NCI-H1417 (cell line): Measurements from ENCODE around the gene RALGAPA1.
"Not testable (repeated sequence)": the region's sequence is repeated elsewhere in the genome, so short reads cannot be mapped to it uniquely, and the experiment has no call there.

Experiments used
- DNase-seq, 3 experiments: peaks; one replicate each; lab custom pipeline; 2025; lab: John Stamatoyannopoulos, UW

Gene RALGAPA1

DNA sequence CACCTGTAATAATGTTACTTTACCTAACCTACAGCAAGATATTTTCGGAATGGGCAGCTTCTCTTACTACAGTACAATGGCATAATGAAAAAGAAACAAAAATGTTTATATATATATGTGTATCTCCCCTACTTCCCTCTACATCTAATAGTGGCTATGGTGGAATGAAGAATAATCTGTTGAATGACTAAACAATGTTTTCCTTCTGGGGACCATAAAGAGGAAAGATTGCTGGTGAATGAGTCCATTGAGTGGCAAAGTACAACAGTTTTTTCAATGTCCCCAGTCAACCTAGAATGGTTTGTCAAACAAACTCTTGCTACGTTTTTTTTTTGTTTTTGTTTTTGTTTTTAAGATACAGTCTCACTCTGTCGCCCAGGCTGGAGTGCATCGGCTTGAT lies 47.2 kb downstream of the RALGAPA1 start:
- DNase-seq: no peak

DNA sequence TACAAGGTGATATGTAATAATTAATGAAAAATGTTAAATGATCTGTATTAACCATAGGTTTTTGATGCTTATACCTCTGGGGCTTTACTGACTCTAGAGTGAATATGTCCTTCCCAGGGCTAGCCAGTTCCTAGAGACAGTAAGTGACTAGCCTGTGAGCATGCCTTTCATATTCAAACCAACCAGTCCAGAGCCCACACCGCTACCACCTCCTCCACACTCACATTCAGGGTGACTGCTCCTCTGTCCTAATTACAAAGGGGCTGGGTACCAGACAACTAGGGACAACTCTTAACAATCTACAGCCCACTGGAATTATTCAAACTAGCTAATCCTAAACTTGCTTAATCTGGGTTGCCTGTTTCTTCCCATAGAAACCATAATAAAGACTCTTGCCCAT lies 49.0 kb downstream of the RALGAPA1 start:
- no peak for DNase-seq

DNA sequence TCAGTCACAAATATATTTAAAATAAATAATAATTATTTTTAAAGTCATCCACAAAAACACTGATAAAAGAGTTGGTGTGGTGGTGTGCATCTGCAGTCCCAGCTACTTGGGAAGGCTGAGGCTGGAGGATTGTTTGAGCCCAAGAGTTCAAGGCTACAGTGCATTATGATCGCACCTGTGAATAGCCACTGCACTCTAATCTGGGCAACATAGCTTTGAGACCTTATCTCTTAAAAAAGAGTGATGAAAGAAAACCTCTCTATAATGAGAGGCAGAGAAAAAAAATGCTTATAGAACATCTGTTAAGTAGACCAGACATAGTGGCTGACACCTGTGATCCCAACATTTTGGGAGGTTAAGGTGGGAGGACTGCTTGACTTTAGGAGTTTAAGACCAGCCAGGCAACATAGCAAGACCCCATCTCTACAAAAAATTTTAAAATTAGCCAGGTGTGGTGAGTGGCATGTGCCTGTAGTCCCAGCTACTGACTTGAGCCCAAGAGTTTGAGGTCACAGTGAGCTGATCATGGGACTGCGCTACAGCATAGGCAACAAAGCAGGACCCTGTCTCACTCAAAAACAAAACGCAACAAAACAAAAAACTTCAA lies 50.5 kb downstream of the RALGAPA1 start:
- DNase-seq: no peak

DNA sequence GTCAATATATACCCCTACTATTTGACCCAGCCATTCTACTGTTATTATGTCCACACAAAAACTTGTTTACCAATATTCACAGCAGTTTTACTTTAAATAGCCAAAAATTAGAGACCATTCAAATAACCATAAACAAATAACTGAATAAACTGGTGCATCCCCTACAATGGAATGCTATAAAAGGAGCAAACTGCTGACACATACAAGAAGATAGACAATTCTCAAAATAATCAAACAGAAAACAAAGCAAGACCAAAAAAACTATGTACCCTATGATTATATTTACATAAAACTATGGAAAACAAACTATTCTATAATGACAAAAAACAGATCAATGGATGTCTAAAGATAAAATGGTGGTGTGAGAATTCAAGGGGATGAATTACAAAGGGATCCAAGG lies 54.4 kb downstream of the RALGAPA1 start:
- no peak for DNase-seq

DNA sequence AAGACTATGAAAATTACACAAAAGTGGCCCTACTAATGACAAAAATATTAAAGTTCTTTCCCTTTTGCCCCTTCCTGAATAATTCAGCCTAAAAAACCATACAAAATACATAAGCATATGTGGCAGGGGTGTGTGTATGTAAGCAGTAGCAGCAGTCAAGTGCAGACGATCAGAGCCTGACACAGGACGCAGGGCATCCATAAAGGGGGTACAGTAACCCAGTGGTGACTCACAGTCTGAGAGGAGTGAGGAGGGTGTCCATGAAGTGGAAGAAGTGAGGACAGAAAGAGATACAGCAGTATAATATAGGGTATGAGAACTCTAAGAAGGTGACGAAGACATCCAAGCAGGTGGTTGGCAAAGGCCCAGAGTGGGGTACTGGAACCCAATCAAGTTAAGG lies 56.7 kb downstream of the RALGAPA1 start:
- no peak for DNase-seq

DNA sequence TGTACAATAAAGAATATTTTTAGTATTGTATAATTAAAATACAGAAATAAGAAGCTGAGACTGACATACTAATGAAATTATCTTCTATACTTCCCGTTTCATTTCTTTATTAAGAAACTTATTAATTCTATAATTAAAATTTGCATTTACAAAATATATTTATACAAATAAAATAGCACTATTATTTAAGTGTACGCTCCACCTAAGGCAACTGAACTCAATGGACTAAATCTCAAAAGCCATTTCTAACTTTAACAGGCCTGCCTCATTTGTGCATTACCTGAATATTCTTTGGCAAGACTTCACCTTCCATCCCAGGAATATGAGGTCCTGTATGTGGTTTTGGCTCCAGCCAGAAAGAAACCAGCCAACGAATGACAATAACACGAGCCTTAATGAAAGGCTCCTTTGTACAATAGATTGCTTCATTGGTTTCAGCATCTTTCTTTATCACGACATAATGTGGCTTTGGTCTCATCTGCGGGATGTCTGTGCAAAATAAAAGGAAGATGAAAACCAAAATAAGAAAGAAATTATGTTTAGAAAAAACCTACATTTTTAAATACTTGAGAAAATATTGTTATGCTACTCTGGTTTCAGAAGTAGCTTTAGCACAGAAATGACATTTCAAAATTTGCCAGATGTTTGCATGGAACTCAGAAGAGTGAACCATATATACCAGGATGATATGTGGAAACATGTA lies 58.7 kb downstream of the RALGAPA1 start:
- DNase-seq: no peak

DNA sequence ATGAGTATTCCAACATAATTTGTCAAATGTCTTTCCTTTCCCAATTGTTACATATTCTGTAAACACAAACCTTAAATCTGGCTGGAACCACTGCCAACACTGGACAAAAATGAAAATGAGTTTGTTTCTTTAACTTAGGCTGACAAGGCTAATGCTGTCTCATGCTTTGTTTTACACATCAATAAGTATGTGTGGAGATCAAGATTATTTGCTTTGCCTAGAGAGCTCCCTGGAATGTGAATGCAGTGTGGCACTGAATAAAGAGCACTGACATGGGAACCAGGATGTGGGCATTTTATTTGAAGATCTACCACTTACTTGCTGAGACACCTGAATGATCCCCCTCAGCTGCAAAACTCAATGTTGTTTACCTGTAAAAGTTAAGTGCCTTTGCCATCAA lies 61.7 kb downstream of the RALGAPA1 start:
- no peak for DNase-seq

DNA sequence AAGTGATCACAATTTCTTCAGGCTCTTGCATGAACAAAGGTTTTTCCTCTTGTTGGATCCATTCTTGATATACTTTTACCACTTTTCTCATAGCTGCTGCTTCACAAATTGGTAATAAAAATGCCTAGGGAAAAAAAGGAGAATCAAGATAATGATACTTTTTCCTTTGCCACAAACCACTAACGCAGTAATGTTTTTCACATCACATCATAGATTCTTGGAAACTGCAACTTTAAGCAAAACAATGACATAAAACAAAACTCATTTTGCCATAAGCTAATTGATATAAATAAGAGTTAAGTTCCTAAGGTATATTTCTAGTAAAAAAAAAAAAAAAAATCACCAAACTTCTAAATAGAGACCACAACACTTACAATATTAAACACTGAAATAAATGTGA lies 66.7 kb downstream of the RALGAPA1 start:
- no peak for DNase-seq

DNA sequence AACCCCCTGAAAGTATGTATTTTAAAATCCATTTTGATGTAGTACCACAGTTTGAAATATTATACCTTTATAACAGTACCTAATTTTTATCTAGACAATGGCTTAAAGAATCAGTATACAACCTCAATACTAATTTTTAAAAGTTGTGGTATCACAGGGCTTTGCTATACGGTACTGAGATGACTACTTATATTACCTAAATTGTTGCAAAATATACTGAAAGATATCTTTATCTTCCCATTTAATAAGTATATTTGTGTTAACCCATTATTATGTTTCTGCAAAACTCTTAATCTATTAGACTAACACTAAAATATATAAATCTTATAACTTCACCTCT lies 67.1 kb downstream of the RALGAPA1 start:
- no peak for DNase-seq

DNA sequence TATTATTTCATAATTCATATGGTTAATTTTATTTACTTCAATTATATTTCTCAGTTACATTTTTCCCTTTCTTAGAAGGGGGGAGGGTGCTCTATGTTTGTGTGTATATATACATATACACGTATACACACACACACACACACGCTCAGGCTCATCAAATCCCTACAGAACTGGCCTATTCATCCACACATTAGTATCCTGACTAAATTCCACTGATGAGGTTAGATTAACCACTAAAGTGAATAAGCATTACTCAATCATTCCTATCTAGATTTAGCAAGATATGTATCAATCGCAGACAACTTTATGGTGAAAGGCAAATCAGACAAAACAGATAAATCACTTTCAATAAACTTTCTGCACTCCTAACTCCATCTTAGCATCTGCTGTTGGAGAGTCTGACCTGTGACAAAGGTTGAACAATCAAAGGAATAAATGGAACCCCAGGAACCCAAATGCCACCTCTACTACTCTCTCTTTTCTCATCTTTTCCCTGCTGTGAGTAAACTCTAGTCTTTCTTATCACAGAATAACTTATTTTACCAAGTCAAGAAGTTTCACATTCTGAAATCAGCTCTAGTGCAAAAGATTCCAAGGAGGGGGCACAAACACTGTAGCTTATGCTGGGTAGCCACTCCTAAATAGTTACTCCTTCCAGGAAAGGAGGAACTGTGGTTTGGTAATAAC lies 67.6 kb downstream of the RALGAPA1 start:
- no peak for DNase-seq

DNA sequence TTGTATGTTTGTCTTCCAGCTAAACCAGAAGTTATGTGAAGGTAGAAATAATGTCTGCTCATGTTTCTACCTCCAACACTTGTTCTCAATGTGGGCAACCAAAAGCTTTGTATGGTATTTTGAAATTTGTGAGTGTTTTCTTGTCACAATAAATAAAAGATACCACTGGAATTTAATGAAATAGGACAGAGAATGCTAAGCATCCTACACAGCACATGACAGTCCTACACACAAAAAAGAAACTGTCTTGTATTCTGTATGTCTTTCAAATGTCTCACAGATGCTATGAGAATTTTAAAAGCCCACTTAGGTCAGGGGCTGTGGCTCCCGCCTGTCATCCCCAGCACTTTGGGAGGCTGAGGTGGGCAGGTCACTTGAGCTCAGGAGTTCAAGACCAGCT lies 68.9 kb downstream of the RALGAPA1 start:
- no peak for DNase-seq

DNA sequence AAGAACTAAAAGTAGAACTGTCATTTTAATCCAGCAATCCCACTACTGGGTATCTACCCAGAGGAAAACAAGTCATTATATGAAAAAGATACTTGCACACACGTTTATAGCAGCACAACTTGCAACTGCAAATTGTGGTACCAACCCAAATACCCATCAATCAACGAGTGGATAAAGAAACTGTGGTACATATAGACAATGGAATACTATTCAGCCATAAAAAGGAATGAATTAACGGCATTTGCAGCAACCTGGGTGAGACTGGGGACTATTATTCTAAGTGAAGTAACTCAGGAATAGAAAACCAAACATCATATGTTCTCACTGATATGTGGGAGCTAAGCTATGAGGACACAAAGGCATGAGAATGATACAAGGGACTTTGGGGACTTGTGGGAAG lies 73.9 kb downstream of the RALGAPA1 start:
- not testable (repeated sequence) for DNase-seq

DNA sequence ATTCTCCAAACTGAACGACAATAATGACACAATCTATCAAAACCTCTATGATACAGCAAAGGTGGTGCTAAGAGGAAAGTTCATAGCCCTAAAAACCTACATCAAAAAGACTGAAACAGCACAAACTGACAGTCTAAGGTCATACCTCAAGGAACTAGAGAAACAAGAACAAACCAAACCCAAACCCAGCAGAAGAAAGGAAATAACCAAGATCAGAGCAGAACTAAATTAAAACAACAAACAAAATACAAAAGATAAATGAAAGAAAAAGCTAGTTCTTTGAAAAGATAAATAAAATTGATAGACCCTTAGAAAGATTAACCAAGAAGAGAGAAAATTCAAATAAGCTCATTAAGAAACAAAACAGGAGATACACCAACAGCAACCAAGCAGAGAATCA lies 75.6 kb downstream of the RALGAPA1 start:
- not testable (repeated sequence) for DNase-seq

DNA sequence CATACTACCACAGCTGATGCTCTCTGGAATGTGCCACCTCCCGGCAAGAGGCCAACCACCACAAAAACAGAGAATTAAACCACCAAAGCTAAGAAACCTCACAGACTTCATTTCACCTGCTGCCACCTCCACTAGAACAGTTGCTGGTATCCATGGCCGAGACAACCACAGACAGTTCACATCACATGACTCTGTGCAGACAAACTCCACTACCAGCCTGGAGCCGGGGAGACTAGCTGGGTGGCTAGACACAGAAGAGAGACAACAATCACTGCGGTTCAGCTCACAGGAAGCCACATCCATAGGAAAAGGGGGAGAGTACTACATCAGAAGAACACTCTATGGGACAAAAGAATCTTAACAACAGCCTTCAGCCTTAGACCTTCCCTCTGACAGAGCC lies 78.2 kb downstream of the RALGAPA1 start:
- DNase-seq: no peak

DNA sequence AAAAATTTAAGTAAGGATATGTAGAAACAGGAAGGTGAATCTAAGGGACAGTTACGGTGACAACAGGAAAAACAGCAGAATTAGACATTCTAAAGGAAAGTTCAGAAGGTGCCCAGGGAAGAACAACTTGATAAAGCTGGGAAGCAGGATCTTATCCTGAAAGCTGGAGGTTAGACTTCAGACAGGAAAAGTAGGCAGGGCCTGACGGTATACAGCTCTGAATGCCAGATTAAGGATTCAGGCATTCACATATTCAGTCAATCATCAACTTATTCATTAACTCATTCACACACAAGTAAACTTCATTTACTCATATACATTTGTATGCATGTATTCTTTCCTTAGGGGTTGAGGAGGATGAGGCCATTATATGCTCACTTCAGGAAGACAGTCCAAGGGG lies 81.3 kb downstream of the RALGAPA1 start:
- no peak for DNase-seq

DNA sequence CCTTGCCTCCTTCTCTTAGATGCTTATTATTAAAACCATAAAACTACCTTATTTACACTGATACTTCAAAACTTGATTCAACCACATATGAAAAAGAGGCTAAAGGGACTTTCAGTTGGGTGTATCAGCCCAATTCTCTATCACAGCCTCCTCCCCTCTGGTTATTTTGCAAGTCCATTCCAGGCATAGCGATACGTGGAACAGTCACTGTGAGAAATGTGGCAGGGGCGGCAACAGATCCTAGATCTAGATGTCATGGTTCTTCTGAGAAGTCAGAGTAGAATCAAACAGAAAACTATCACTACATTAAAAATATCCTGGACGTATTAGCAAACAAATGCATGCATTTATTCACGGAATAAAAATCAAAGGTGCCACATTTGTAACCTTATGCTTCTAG lies 83.2 kb downstream of the RALGAPA1 start:
- DNase-seq: no peak

DNA sequence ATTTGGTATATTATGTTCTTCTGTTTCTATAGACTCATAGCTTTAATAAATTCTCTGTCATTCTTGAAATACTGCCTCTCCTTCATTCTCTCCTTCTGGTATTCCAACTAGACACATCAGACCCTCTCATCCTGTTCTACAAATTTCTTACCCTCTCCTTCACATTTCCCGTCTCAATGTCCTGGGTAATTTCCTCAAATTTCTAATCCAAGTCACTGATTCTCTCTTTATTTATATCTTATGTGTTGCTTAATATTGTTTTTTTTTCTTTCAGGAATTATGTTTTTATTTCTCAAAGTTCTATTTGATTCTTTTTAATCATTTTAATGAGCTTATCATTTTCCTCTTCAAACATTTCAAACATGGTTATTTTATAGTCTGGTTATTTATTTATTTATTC lies 94.0 kb downstream of the RALGAPA1 start:
- DNase-seq: no peak

DNA sequence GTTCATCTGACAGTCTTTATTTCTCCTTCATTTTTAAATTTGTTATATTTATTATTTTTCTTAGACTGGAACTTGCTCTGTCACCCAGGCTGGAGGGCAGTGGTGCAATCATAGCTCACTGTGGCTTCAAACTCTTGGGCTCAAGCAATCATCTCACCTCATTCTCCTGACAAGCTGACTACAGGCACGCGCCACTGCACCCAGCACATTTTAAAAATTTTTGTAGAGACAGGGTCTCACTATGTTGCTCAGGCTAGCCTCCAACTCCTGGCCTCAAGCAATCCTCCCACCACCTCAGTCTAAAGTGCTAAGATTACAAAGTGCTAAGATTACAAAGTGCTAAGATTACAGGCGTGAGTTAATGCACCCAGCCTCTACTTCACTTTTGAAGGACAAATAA lies 96.6 kb downstream of the RALGAPA1 start:
- DNase-seq: no peak

DNA sequence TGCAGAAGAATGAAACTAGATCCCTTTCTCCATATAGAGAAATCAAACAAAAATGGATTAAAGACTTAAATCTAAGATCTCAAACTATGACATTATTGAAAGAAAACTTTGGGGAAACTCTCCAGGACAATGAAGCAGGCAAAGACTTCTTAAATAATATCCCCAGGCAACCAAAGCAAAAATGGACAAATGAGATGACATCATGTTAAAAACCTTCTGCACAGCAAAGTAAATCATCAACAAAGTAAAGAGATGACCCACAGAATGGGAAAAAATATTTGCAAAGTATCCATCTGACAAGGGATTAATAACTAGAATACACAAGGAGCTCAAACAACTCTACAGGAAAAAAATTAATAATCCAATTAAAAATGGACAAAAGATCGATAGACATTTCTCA lies 101.0 kb downstream of the RALGAPA1 start:
- DNase-seq: no peak

DNA sequence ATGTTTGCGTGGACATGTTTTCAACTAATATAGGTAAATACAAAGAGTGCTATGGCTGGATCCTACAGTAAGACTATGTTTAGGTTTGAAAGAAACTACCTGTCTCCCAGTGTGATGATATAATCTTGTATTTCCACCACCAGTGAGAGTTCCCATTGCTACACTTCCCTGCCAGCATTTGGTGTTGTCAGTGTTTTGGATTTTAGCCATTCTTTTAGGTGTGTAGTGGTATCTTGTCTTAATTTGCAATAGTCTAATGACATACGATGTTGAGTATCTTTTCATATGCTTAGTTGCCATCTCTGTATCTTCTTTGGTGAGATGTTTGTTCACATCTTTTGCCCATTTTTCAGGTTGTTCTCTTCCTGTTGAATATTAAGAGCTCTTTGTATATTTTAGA lies 103.5 kb downstream of the RALGAPA1 start:
- DNase-seq: no peak

DNA sequence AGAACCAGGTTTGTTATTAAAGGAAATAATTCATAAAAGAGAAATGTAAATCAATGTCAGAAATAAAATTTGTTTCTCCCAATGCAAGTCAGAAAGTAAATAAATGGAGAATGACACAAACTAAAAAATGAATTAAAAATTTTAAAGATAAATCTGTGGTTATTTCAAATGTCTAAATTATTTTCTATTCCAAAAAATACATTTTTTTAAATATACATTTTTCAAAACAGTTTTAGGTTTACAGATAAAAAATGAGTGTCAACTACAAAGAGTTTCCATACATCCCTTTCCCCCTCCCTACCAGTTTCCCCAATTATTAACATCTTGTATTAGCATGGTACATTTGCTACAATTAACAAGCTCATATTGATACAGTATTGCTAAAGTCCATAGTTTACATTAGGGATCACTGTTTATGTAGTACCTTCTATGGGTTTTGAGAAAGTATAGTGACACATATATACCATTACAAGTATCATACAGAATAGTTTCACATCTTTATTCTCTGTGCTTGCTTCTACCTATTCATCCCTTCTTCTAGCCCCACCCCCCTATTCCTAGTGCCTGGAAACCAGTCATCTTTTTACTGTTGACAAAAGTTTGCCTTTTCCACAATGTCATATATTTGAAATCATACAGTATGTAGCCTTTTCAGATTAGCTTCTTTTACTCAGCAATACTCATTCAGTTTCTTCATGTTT lies 104.2 kb downstream of the RALGAPA1 start:
- DNase-seq: no peak

DNA sequence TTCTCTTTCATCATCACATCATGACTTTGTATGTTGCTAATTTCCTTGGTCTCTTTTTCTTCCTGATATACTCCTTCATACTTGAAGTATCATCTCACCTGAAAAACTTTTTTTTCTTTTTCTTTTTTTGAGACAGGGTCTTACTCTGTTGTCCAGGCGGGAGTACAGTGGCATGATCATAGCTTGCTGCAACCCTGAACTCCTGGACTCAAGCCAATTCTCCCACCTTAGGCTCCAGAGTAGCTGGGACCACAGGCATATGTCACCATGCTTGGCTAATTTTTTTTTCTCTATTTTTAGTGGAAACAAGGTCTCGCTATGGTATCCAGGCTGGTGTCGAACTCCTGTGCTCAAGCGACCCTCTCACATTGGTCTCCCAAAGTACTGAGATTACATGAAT lies 107.6 kb downstream of the RALGAPA1 start:
- no peak for DNase-seq

DNA sequence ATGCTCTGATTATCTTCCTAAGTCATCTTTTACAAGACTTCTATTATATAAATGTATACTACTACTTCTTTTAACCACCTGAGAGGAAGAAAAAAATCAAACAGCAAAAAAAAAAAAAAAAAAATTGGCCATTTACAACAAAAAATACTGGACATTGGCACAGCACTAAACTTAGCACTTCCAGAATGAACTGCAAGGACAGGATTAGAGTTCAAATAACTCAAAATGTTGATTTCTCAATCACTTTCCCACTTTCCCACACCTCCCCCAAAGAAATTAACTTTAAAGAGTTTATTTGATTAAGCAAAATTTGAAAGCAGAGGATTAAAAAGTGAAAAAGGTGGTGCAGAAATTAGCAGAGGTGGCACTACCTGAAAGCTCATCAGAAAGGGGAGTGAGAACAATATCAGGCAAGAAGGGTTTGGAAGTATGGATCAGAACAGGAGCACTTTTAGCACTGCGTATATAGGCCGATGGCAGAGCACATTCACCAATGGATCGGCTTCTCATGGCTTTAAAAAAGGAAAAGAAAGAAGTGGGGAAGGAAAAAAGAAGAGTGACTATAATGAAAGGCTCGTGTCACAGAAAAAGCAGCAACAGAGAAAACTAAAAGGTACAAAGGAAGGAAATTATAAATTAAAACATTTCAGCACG lies 109.2 kb downstream of the RALGAPA1 start:
- DNase-seq: no peak
